ENCODE data around the gene CDX2. TPM values are rescaled to one million over a fixed set of nuclear protein-coding genes. Genes with fewer than 3 reads are reported as not detected.

Gene CDX2
- total RNA-seq, 2 experiments from 2014 or later = not detected

DNA sequence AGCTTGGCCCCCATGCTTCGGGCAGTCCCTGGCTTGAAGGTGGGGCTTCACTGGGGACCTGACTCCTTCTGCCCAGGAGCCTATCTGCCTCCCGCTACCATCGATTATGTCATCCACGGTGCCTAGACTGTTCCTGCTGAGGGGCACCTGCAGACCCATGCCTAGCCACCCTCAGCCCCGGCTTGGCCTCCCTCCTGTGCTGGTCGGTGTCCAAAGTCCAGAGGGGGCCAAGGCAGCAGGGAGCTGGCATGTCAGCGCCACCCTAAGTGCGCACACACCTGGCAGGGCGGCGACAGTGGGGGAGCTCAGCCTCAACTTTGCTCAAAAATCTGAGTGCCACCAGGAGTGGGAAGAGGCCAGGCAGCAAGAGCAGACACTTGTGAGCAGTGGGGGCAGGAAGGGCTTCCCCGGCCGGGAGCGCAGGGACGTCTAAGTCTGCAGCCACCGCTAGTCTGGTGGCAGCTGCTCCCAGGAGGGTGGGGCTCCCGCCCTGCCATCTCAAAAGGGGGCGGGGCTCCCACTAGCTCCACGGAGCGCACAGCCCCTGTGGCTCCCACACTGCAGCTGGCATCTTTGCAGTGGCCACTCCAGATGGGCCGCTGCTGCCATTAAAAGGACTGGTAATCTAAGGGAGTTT is 32.8 kb upstream of the CDX2 start:
- ChIA-PET POLR2A (interaction anchor here (1.9 kb wide), 1 partner anchor 10 kb away, joined by 5 read pairs; no protein-coding TSS in a partner anchor), CTCF (ENCODE audit: unreplicated experiment) (no interaction called here)
- Histone ChIP-seq H3K79me2 (ENCODE audit: insufficient read depth, low read depth, low read length) (no peaks in the 10 kb centered on the region), H3K36me3 (ENCODE audit: insufficient read depth, low read length) (no peaks in the 10 kb centered on the region), H3K4me3 (ENCODE audit: low read depth, low read length, poor library complexity, severe bottlenecking) (no peak overlapping the region), H3K9me3 (ENCODE audit: low read length) (no peaks in the 10 kb centered on the region), H3K9me2 (ENCODE audit: insufficient read depth, low read length) (no peaks in the 10 kb centered on the region), H3K27ac (ENCODE audit: low read depth, low read length, poor library complexity, severe bottlenecking) (no peak overlapping the region), H2AFZ (ENCODE audit: low read length) (no peak overlapping the region), H3K4me1 (ENCODE audit: insufficient read depth, low read length, poor library complexity, severe bottlenecking) (no peaks in the 10 kb centered on the region), H3K4me2 (ENCODE audit: low read length) (no peak overlapping the region), H4K20me1 (ENCODE audit: insufficient read depth, low read length) (no peaks in the 10 kb centered on the region)
- intact Hi-C loops (cut with micrococcal nuclease; ENCODE audit: unreplicated experiment) = loop anchor here (10.0 kb wide), 1 partner anchor 633 kb away; no protein-coding TSS in a partner anchor
- no TSS peak for BruUV-seq (replicated peaks)
- no peak for DNase-seq (ENCODE audit: low spot score)
- TF ChIP-seq CTCF (conservative IDR thresholded peaks at IDR 0.05; ENCODE audit: low read length) (no peak), EZH2phosphoT487 (IDR thresholded peaks at IDR 0.05; ENCODE audit: borderline replicate concordance, low read depth, low read length) (no peak)

- POLR2A ChIA-PET = no interaction called here
- intact Hi-C loops (cut with micrococcal nuclease; ENCODE audit: unreplicated experiment) = loop anchor here (10.0 kb wide), 1 partner anchor 634 kb away; no protein-coding TSS in a partner anchor
- H3K9me2 ChIP-seq (ENCODE audit: insufficient read depth, low read length) = no peaks in the 10 kb centered on the region
- no peak overlapping the region for H2AFZ ChIP-seq (ENCODE audit: low read length)
- CTCF ChIA-PET (ENCODE audit: unreplicated experiment) = no interaction called here
- H3K79me2 ChIP-seq (ENCODE audit: insufficient read depth, low read depth, low read length) = no peaks in the 10 kb centered on the region
- no peak for TF ChIP-seq CTCF (conservative IDR thresholded peaks at IDR 0.05; ENCODE audit: low read length)
- no TSS peak for BruUV-seq (replicated peaks)
- H3K36me3 ChIP-seq (ENCODE audit: insufficient read depth, low read length) = no peaks in the 10 kb centered on the region
- H3K4me3 ChIP-seq (ENCODE audit: low read depth, low read length, poor library complexity, severe bottlenecking) = no peak overlapping the region
- H4K20me1 ChIP-seq (ENCODE audit: insufficient read depth, low read length) = no peaks in the 10 kb centered on the region
- H3K4me1 ChIP-seq (ENCODE audit: insufficient read depth, low read length, poor library complexity, severe bottlenecking) = no peaks in the 10 kb centered on the region
- H3K27ac ChIP-seq (ENCODE audit: low read depth, low read length, poor library complexity, severe bottlenecking) = no peak overlapping the region
- DNase-seq (ENCODE audit: low spot score) = no peak
- no peak overlapping the region for H3K4me2 ChIP-seq (ENCODE audit: low read length)
- H3K9me3 ChIP-seq (ENCODE audit: low read length) = no peaks in the 10 kb centered on the region
Observed at GRCh38 chr13:28001049-28001448, 31.9 kb upstream of the CDX2 start.

DNA sequence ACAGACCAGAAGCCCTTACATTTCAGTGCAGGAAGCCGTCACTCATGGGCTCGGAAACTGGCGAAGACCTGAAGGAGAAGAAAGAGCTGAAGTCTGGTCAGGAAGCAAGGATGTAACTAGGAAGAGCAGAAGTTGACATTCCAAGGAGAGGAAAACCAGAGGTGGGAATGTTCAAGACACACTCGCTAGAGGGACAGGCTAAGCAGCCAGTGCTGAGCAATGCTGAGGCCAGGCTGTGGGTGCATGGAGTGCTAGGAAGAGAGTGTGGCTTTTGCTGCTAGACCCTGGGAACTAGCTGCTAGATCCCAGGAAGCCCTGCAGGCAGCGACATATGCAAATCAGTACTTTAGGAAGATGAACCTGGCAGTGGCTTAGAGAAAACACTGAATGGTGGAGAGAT is 31.5 kb upstream of the CDX2 start:
- intact Hi-C loops (cut with micrococcal nuclease; ENCODE audit: unreplicated experiment) = loop anchor here (10.0 kb wide), 1 partner anchor 634 kb away; no protein-coding TSS in a partner anchor
- DNase-seq (ENCODE audit: low spot score) = no peak
- no peaks in the 10 kb centered on the region for H3K36me3 ChIP-seq (ENCODE audit: insufficient read depth, low read length)
- BruUV-seq (replicated peaks) = no TSS peak
- ChIA-PET POLR2A (no interaction called here), CTCF (ENCODE audit: unreplicated experiment) (no interaction called here)
- no peaks in the 10 kb centered on the region for H3K9me2 ChIP-seq (ENCODE audit: insufficient read depth, low read length)
- H3K4me1 ChIP-seq (ENCODE audit: insufficient read depth, low read length, poor library complexity, severe bottlenecking) = no peaks in the 10 kb centered on the region
- H3K79me2 ChIP-seq (ENCODE audit: insufficient read depth, low read depth, low read length) = no peaks in the 10 kb centered on the region
- no peak overlapping the region for H3K4me2 ChIP-seq (ENCODE audit: low read length)
- no peaks in the 10 kb centered on the region for H4K20me1 ChIP-seq (ENCODE audit: insufficient read depth, low read length)
- no peak overlapping the region for H2AFZ ChIP-seq (ENCODE audit: low read length)
- TF ChIP-seq CTCF (conservative IDR thresholded peaks at IDR 0.05; ENCODE audit: low read length) (no peak), EZH2phosphoT487 (IDR thresholded peaks at IDR 0.05; ENCODE audit: borderline replicate concordance, low read depth, low read length) (no peak)
- no peak overlapping the region for H3K27ac ChIP-seq (ENCODE audit: low read depth, low read length, poor library complexity, severe bottlenecking)
- H3K4me3 ChIP-seq (ENCODE audit: low read depth, low read length, poor library complexity, severe bottlenecking) = no peak overlapping the region
- no peaks in the 10 kb centered on the region for H3K9me3 ChIP-seq (ENCODE audit: low read length)

Data from OCI-LY7 (cell line).